ENCODE measurements around the gene DEXI. TPM values are rescaled to one million over a fixed set of nuclear protein-coding genes. Genes with fewer than 3 reads are reported as not detected.
"Not testable (repeated sequence)": the region's sequence is repeated elsewhere in the genome, so short reads cannot be mapped to it uniquely, and the experiment has no call there.

DEXI gene
- total RNA-seq, 2 donors from 2014 or later: 24.4 to 26.7 TPM

GRCh38 chr16:10946308-10946707, 4.0 kb upstream of the DEXI start:
- H3K4me3 Mint-ChIP-seq: peak overlapping the region; percentile 92 to 96
- ATAC-seq (replicated peaks in 1 of 2) (no peak), DNase-seq (no peak)
- no peaks in the 10 kb centered on the region for H3K36me3 Mint-ChIP-seq (ENCODE audit: insufficient read depth in 2 of 2)
- H3K27me3 Mint-ChIP-seq (ENCODE audit: low read depth): no peaks in the 10 kb centered on the region
- peak overlapping the region; percentile 55 for H3K27ac Mint-ChIP-seq
- H3K9me3 Mint-ChIP-seq: no peaks in the 10 kb centered on the region
- peaks cover 71% of the 10 kb centered on the region for H3K4me1 Mint-ChIP-seq (ENCODE audit: low read depth)

- no peaks in the 10 kb centered on the region for H3K27me3 Mint-ChIP-seq (ENCODE audit: low read depth)
- peak overlapping the region; percentile 92 for H3K27ac Mint-ChIP-seq
- DNase-seq (no peak), ATAC-seq (replicated peaks in 1 of 2) (no peak)
- H3K4me1 Mint-ChIP-seq (ENCODE audit: low read depth): peaks cover 71% of the 10 kb centered on the region
- no peaks in the 10 kb centered on the region for H3K9me3 Mint-ChIP-seq
- H3K4me3 Mint-ChIP-seq: peak overlapping the region; percentile 92 to 96
- H3K36me3 Mint-ChIP-seq (ENCODE audit: insufficient read depth in 2 of 2): no peaks in the 10 kb centered on the region
Observed at GRCh38 chr16:10945065-10945787, 3.0 kb upstream of the DEXI start.

- Mint-ChIP-seq H3K27me3 (ENCODE audit: low read depth) (no peaks in the 10 kb centered on the region), H3K27ac (peak within 1 kb of the TSS; percentile 92), H3K36me3 (ENCODE audit: insufficient read depth in 2 of 2) (peaks cover 3 to 4% of the 10 kb centered on the region in 2 donors), H3K4me3 (peak within 1 kb of the TSS; percentile 92 to 96), H3K9me3 (no peaks in the 10 kb centered on the region), H3K4me1 (ENCODE audit: low read depth) (peaks cover 71% of the 10 kb centered on the region)
- ATAC-seq (replicated peaks in 1 of 2) (peak; percentile 76 to 77), DNase-seq (peak; percentile 97 to 98)
Observed at GRCh38 chr16:10944249-10945064, 2.2 kb upstream of the DEXI start, which contains the start of gene CLEC16A. Gene CLEC16A (plus strand): TSS chr16:10944564. CDS start chr16:10944718, 154 bp downstream.

GRCh38 chr16:10943064-10943353, 741 bp upstream of the DEXI start:
- Mint-ChIP-seq H3K4me3 (peak overlapping the region; percentile 42 to 82), H3K4me1 (ENCODE audit: low read depth) (peaks cover 77% of the 10 kb centered on the region), H3K36me3 (ENCODE audit: insufficient read depth in 2 of 2) (peaks cover 4 to 5% of the 10 kb centered on the region in 2 donors), H3K27ac (no peak overlapping the region), H3K27me3 (ENCODE audit: low read depth) (no peaks in the 10 kb centered on the region), H3K9me3 (no peaks in the 10 kb centered on the region)
- DNase-seq (no peak), ATAC-seq (replicated peaks in 1 of 2) (no peak)

GRCh38 chr16:10941935-10942351, 325 bp downstream of the DEXI start:
- H3K36me3 Mint-ChIP-seq (ENCODE audit: insufficient read depth in 2 of 2); H3K27ac Mint-ChIP-seq; H3K27me3 Mint-ChIP-seq (ENCODE audit: low read depth); DNase-seq; H3K9me3 Mint-ChIP-seq: not testable (repeated sequence)
- Mint-ChIP-seq H3K4me3 (peak overlapping the region; percentile 88 to 92), H3K4me1 (ENCODE audit: low read depth) (peaks cover 80% of the 10 kb centered on the region)
- peak in 1 of 2 donors; percentile 1 for ATAC-seq (replicated peaks in 1 of 2)

GRCh38 chr16:10941127-10941933, 938 bp downstream of the DEXI start:
- ATAC-seq (replicated peaks in 1 of 2) (no peak), DNase-seq (no peak)
- H3K27me3 Mint-ChIP-seq (ENCODE audit: low read depth): no peaks in the 10 kb centered on the region
- peak overlapping the region; percentile 88 to 92 for H3K4me3 Mint-ChIP-seq
- H3K4me1 Mint-ChIP-seq (ENCODE audit: low read depth): peaks cover 80% of the 10 kb centered on the region
- no peaks in the 10 kb centered on the region for H3K9me3 Mint-ChIP-seq
- H3K27ac Mint-ChIP-seq: peak overlapping the region; percentile 51
- peaks cover 4 to 5% of the 10 kb centered on the region in 2 donors for H3K36me3 Mint-ChIP-seq (ENCODE audit: insufficient read depth in 2 of 2)

GRCh38 chr16:10940501-10941079, 1.7 kb downstream of the DEXI start:
- H3K9me3 Mint-ChIP-seq: no peaks in the 10 kb centered on the region
- no peak for ATAC-seq (replicated peaks in 1 of 2)

GRCh38 chr16:10939649-10940234, 2.5 kb downstream of the DEXI start:
- Mint-ChIP-seq H3K27me3 (ENCODE audit: low read depth) (no peaks in the 10 kb centered on the region), H3K4me3 (peak overlapping the region; percentile 88 to 92), H3K36me3 (ENCODE audit: insufficient read depth in 2 of 2) (peaks cover 4 to 5% of the 10 kb centered on the region in 2 donors), H3K4me1 (ENCODE audit: low read depth) (peaks cover 76% of the 10 kb centered on the region), H3K27ac (peak overlapping the region; percentile 26), H3K9me3 (no peaks in the 10 kb centered on the region)
- no peak for ATAC-seq (replicated peaks in 1 of 2)
- no peak for DNase-seq

More at GRCh38 chr16:10940501-10941079, 1.7 kb downstream of the DEXI start:
- Mint-ChIP-seq H3K36me3 (ENCODE audit: insufficient read depth in 2 of 2) (peaks cover 4 to 5% of the 10 kb centered on the region in 2 donors), H3K27ac (peak overlapping the region; percentile 5), H3K4me3 (peak overlapping the region; percentile 88 to 92), H3K4me1 (ENCODE audit: low read depth) (peaks cover 80% of the 10 kb centered on the region), H3K27me3 (ENCODE audit: low read depth) (no peaks in the 10 kb centered on the region)
- DNase-seq: no peak

- Mint-ChIP-seq H3K4me3 (peak overlapping the region; percentile 88 to 92), H3K27me3 (ENCODE audit: low read depth) (no peaks in the 10 kb centered on the region), H3K4me1 (ENCODE audit: low read depth) (peaks cover 79% of the 10 kb centered on the region), H3K9me3 (no peaks in the 10 kb centered on the region), H3K36me3 (ENCODE audit: insufficient read depth in 2 of 2) (peaks cover 4 to 5% of the 10 kb centered on the region in 2 donors), H3K27ac (peak overlapping the region; percentile 26)
- ATAC-seq (replicated peaks in 1 of 2) (no peak), DNase-seq (no peak)
Observed at GRCh38 chr16:10938796-10939648, 3.2 kb downstream of the DEXI start.

- H3K9me3 Mint-ChIP-seq: no peaks in the 10 kb centered on the region
- DNase-seq: peak; percentile 52 to 64
- peak overlapping the region; percentile 25 for H3K27ac Mint-ChIP-seq
- H3K4me1 Mint-ChIP-seq (ENCODE audit: low read depth): peaks cover 82% of the 10 kb centered on the region
- peak; percentile 36 to 59 for ATAC-seq (replicated peaks in 1 of 2)
- peak overlapping the region; percentile 88 to 92 for H3K4me3 Mint-ChIP-seq
- no peaks in the 10 kb centered on the region for H3K27me3 Mint-ChIP-seq (ENCODE audit: low read depth)
- peaks cover 4 to 9% of the 10 kb centered on the region in 2 donors for H3K36me3 Mint-ChIP-seq (ENCODE audit: insufficient read depth in 2 of 2)
Observed at GRCh38 chr16:10938321-10938720, 3.9 kb downstream of the DEXI start.

GRCh38 chr16:10937068-10937859, 5.0 kb downstream of the DEXI start:
- Mint-ChIP-seq H3K4me3 (peak overlapping the region; percentile 88 to 92), H3K4me1 (ENCODE audit: low read depth) (peaks cover 80% of the 10 kb centered on the region), H3K27ac (peak overlapping the region; percentile 32), H3K9me3 (no peaks in the 10 kb centered on the region), H3K27me3 (ENCODE audit: low read depth) (no peaks in the 10 kb centered on the region), H3K36me3 (ENCODE audit: insufficient read depth in 2 of 2) (peaks cover 4 to 9% of the 10 kb centered on the region in 2 donors)
- DNase-seq: no peak
- no peak for ATAC-seq (replicated peaks in 1 of 2)

All from activated T-cell treated with anti-CD3 and anti-CD28 coated beads, Interleukin-2, amount 50 U/mL, for 72 hours (primary cell).